Karpas-422 (cell line): Measurements from ENCODE around the gene TMEM217. TPM values are rescaled to one million over a fixed set of nuclear protein-coding genes. Genes with fewer than 3 reads are reported as not detected.
A peak's percentile ranks its signal among the peaks of the same experiment; 100 is the strongest.

Source experiments
- DNase-seq: peaks from one replicate; pipeline ENCODE4 v3.0.0-alpha.2; 2015
- H2AFZ ChIP-seq: fragments of 200-600 bp; sonication (generic); 2 replicates; pipeline ENCODE4 v1.6.1; 2014; ENCODE audit warnings: antibody characterized with exemption, low read length, mixed read lengths
- H3K27ac ChIP-seq: fragments of 200-600 bp; sonication (generic); 2 replicates; pipeline ENCODE4 v1.5.1; 2014; ENCODE audit warnings: mild to moderate bottlenecking, low read length, moderate library complexity
- H3K27me3 ChIP-seq: fragments of 200-600 bp; sonication (generic); 2 replicates; pipeline ENCODE4 v1.6.1; 2014; ENCODE audit warnings: low read length, mixed read lengths
- H3K36me3 ChIP-seq: fragments of 200-600 bp; sonication (generic); 2 replicates; pipeline ENCODE4 v1.6.1; 2014; ENCODE audit warnings: low read length, mixed read lengths; ENCODE audit not compliant: insufficient read depth
- H3K4me1 ChIP-seq: fragments of 200-600 bp; sonication (generic); 2 replicates; pipeline ENCODE4 v1.6.1; 2014; ENCODE audit warnings: mild to moderate bottlenecking, low read length, mixed read lengths
- H3K4me2 ChIP-seq: fragments of 200-600 bp; sonication (generic); 2 replicates; pipeline ENCODE4 v1.6.1; 2014; ENCODE audit warnings: low read length, low read depth, mild to moderate bottlenecking; ENCODE audit not compliant: poor library complexity, severe bottlenecking
- H3K4me3 ChIP-seq: fragments of 200-600 bp; sonication (generic); 2 replicates; pipeline ENCODE4 v1.5.1; 2014; ENCODE audit warnings: mild to moderate bottlenecking, antibody characterized with exemption, low read length, mixed read lengths
- H3K79me2 ChIP-seq: fragments of 200-600 bp; sonication (generic); 2 replicates; pipeline ENCODE4 v1.6.1; 2014; ENCODE audit warnings: mild to moderate bottlenecking, low read length, mixed read lengths
- H3K9ac ChIP-seq: fragments of 200-600 bp; sonication (generic); 2 replicates; pipeline ENCODE4 v1.6.0; 2014; ENCODE audit warnings: low read length
- H3K9me2 ChIP-seq: fragments of 200-600 bp; sonication (generic), shearing (Covaris generic); replicated peaks from 2 replicates; pipeline ENCODE4 v1.6.0; 2014; ENCODE audit warnings: mild to moderate bottlenecking, low read length, moderate library complexity; ENCODE audit not compliant: insufficient read depth
- H3K9me3 ChIP-seq: fragments of 300-700, 200-600 bp; sonication (generic); 2 replicates; pipeline ENCODE4 v1.6.1; 2014; ENCODE audit warnings: low read length, mixed read lengths
- H4K20me1 ChIP-seq: fragments of 200-600 bp; sonication (generic); 2 replicates; pipeline ENCODE4 v1.6.1; 2014; ENCODE audit warnings: mild to moderate bottlenecking, antibody characterized with exemption, low read length, low read depth; ENCODE audit not compliant: insufficient read depth
- total RNA-seq: library from RNA; depleted of rRNA; stranded (reverse); fragments of >200 nt; shearing (Covaris generic); gene quantifications from 2 replicates; pipeline ENCODE4 v1.2.3, GENCODE V29; 2014; ENCODE audit warnings: low replicate concordance

TMEM217 gene
- total RNA-seq, 1 experiment from 2014 or later: not detected

- H3K9me3 ChIP-seq: no peaks in the 10 kb centered on the region
- peaks cover 5% of the 10 kb centered on the region for H3K36me3 ChIP-seq
- H3K9me2 ChIP-seq: no peaks in the 10 kb centered on the region
- H2AFZ ChIP-seq: peak overlapping the region; percentile 76
- H3K27ac ChIP-seq: no peak overlapping the region
- H4K20me1 ChIP-seq: no peaks in the 10 kb centered on the region
- H3K9ac ChIP-seq: peak overlapping the region; percentile 83
- peak overlapping the region; percentile 91 for H3K4me3 ChIP-seq
- peaks cover 33% of the 10 kb centered on the region for H3K4me1 ChIP-seq
- H3K79me2 ChIP-seq: no peaks in the 10 kb centered on the region
- H3K27me3 ChIP-seq: no peaks in the 10 kb centered on the region
- DNase-seq: peak; percentile 93
- peak overlapping the region; percentile 95 for H3K4me2 ChIP-seq
Measured at GRCh38 chr6:37171970-37172812, 85.8 kb downstream of the TMEM217 start.

GRCh38 chr6:37171201-37171969 is 86.6 kb downstream of the TMEM217 start:
- peak overlapping the region; percentile 91 for H3K4me3 ChIP-seq
- peak overlapping the region; percentile 95 for H3K4me2 ChIP-seq
- no peaks in the 10 kb centered on the region for H3K79me2 ChIP-seq
- no peak overlapping the region for H3K27ac ChIP-seq
- peaks cover 5% of the 10 kb centered on the region for H3K36me3 ChIP-seq
- no peaks in the 10 kb centered on the region for H3K27me3 ChIP-seq
- peak; percentile 60 for DNase-seq
- peak overlapping the region; percentile 76 for H2AFZ ChIP-seq
- H3K4me1 ChIP-seq: peaks cover 29% of the 10 kb centered on the region
- no peaks in the 10 kb centered on the region for H3K9me3 ChIP-seq
- peak overlapping the region; percentile 83 for H3K9ac ChIP-seq
- H3K9me2 ChIP-seq: no peaks in the 10 kb centered on the region
- no peaks in the 10 kb centered on the region for H4K20me1 ChIP-seq

- Histone ChIP-seq H3K36me3 (peaks cover 5% of the 10 kb centered on the region), H3K9ac (peak overlapping the region; percentile 83), H3K27me3 (no peaks in the 10 kb centered on the region), H3K4me1 (peaks cover 29% of the 10 kb centered on the region), H3K9me3 (no peaks in the 10 kb centered on the region), H3K79me2 (no peaks in the 10 kb centered on the region), H3K27ac (no peak overlapping the region), H3K4me2 (peak overlapping the region; percentile 95), H4K20me1 (no peaks in the 10 kb centered on the region), H2AFZ (peak overlapping the region; percentile 76), H3K4me3 (peak overlapping the region; percentile 91), H3K9me2 (no peaks in the 10 kb centered on the region)
- DNase-seq: peak; percentile 71
Measured at GRCh38 chr6:37170273-37171200, 87.4 kb downstream of the TMEM217 start.

- H4K20me1 ChIP-seq: no peaks in the 10 kb centered on the region
- H2AFZ ChIP-seq: peak within 1 kb of the TSS; percentile 90
- no peaks in the 10 kb centered on the region for H3K27me3 ChIP-seq
- H3K9ac ChIP-seq: peak within 1 kb of the TSS; percentile 83
- H3K27ac ChIP-seq: no peak within 1 kb of the TSS
- no peaks in the 10 kb centered on the region for H3K9me3 ChIP-seq
- DNase-seq: peak; percentile 99
- peaks cover 5% of the 10 kb centered on the region for H3K36me3 ChIP-seq
- H3K79me2 ChIP-seq: no peaks in the 10 kb centered on the region
- peak within 1 kb of the TSS; percentile 95 for H3K4me2 ChIP-seq
- H3K4me3 ChIP-seq: peak within 1 kb of the TSS; percentile 91
- H3K4me1 ChIP-seq: peaks cover 29% of the 10 kb centered on the region
- H3K9me2 ChIP-seq: no peaks in the 10 kb centered on the region
Measured at GRCh38 chr6:37169496-37170272, 88.3 kb downstream of the TMEM217 start, which contains the start of gene PIM1. Gene PIM1, plus strand, starts transcription at chr6:37170152. Its CDS starts 424 bp downstream, at chr6:37170576.

GRCh38 chr6:37168811-37169495 is 89.0 kb downstream of the TMEM217 start:
- no peaks in the 10 kb centered on the region for H3K79me2 ChIP-seq
- peak overlapping the region; percentile 84 for H3K4me2 ChIP-seq
- H3K27ac ChIP-seq: no peak overlapping the region
- H3K9ac ChIP-seq: peak overlapping the region; percentile 75
- peaks cover 29% of the 10 kb centered on the region for H3K4me1 ChIP-seq
- peak overlapping the region; percentile 69 for H3K4me3 ChIP-seq
- H2AFZ ChIP-seq: peak overlapping the region; percentile 90
- no peaks in the 10 kb centered on the region for H3K27me3 ChIP-seq
- peaks cover 5% of the 10 kb centered on the region for H3K36me3 ChIP-seq
- no peaks in the 10 kb centered on the region for H3K9me2 ChIP-seq
- H3K9me3 ChIP-seq: no peaks in the 10 kb centered on the region
- H4K20me1 ChIP-seq: no peaks in the 10 kb centered on the region
- peak; percentile 44 for DNase-seq

- H2AFZ ChIP-seq: no peak overlapping the region
Measured at GRCh38 chr6:37168163-37168758, 89.7 kb downstream of the TMEM217 start.

More at GRCh38 chr6:37168163-37168758, 89.7 kb downstream of the TMEM217 start:
- no peak overlapping the region for H3K9ac ChIP-seq
- peaks cover 29% of the 10 kb centered on the region for H3K4me1 ChIP-seq
- no peaks in the 10 kb centered on the region for H3K79me2 ChIP-seq
- no peaks in the 10 kb centered on the region for H3K9me3 ChIP-seq
- H3K27ac ChIP-seq: no peak overlapping the region
- H3K27me3 ChIP-seq: no peaks in the 10 kb centered on the region
- no peak for DNase-seq
- H3K9me2 ChIP-seq: no peaks in the 10 kb centered on the region
- no peaks in the 10 kb centered on the region; the same call in 1 of the 2 replicates for H3K36me3 ChIP-seq
- H3K4me2 ChIP-seq: peak overlapping the region; percentile 84
- 0 out of 2 replicates have a peak overlapping the region, but pooled peaks have one; percentile 69 for H3K4me3 ChIP-seq
- H4K20me1 ChIP-seq: no peaks in the 10 kb centered on the region
